ENCODE measurements around the gene EPHB4. TPM values are rescaled to one million over a fixed set of nuclear protein-coding genes. Genes with fewer than 3 reads are reported as not detected.
A peak's percentile ranks its signal among the peaks of the same experiment; 100 is the strongest.

The EPHB4 gene
- total and polyA plus RNA-seq, 2 experiments from 2014 or later: 23.3 to 164 TPM

DNA sequence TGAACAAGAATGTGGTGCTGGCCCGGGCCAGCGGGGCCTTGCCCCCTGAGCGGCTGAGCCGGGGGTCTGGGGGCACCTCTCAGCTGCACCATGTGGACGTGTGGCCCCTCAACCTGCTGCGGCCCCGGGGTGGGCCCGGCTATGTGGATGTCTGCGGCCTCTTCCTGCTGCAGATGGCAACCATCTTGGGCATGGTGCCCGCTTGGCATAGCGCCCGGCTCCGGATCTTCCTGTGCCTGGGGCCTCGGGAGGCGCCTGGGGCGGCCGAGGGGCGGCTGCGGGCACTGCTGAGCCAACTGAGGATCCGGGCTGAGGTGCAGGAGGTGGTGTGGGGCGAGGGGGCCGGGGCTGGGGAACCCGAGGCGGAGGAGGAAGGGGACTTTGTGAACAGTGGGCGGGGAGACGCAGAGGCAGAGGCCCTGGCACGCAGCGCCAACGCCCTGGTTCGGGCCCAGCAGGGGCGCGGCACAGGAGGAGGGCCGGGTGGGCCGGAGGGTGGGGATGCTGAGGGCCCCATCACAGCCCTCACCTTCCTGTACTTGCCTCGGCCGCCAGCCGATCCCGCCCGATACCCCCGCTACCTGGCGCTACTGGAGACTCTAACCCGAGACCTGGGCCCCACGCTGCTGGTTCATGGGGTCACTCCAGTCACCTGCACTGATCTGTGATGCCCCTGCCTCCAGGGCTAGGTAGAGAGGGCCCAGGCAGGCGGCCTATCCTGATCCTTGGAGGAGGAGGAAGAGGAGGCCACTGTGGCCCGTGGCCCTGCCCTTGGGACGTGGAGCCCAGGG lies 38.8 kb upstream of the EPHB4 start:
- H3K9me3 Mint-ChIP-seq: no peaks in the 10 kb centered on the region; the same call in 2 of the 3 replicates
- H3K36me3 Mint-ChIP-seq (ENCODE audit: low read depth): peaks cover 54% of the 10 kb centered on the region
- Histone ChIP-seq H3K4me2 (peak overlapping the region; percentile 91), H3K36me3 (ENCODE audit: insufficient read depth) (peaks cover 6% of the 10 kb centered on the region; the same call in 1 of the 2 replicates), H3K79me2 (replicated peaks; ENCODE audit: insufficient read depth) (peaks cover 18% of the 10 kb centered on the region), H2AFZ (no peak overlapping the region), H3K9me2 (ENCODE audit: insufficient read depth) (no peaks in the 10 kb centered on the region), H3K27me3 (ENCODE audit: insufficient read depth) (no peaks in the 10 kb centered on the region), H3F3A (replicated peaks; ENCODE audit: low read depth) (peaks cover 13% of the 10 kb centered on the region; the same call in 1 of the 2 replicates), H3K27ac (ENCODE audit: low read depth) (peak overlapping the region; percentile 97), H3K4me3 (no peak overlapping the region; the same call in 1 of the 2 replicates), H4K20me1 (replicated peaks; ENCODE audit: insufficient read depth) (0 out of 2 replicates have a peak, but pooled peaks cover 3% of the 10 kb centered on the region), H3K4me1 (ENCODE audit: insufficient read depth) (peaks cover 11% of the 10 kb centered on the region)
- DNase-seq (ENCODE audit: low spot score): peak; percentile 27
- peak; percentile 18 for ATAC-seq
- peaks cover 14% of the 10 kb centered on the region; the same call in 2 of the 3 replicates for H3K4me1 Mint-ChIP-seq
- TF ChIP-seq ZNF331 (CRISPR knock-in tag; IDR thresholded peaks at IDR 0.05; ENCODE audit: low read depth) (no peak), POLR2AphosphoS5 (IDR thresholded peaks at IDR 0.05; ENCODE audit: low read depth) (no peak), JUNB (IDR thresholded peaks at IDR 0.05; ENCODE audit: unreplicated experiment) (no peak), CREB1 (CRISPR knock-in tag; IDR thresholded peaks at IDR 0.05; ENCODE audit: low read depth) (no peak), STAT1 (IDR thresholded peaks at IDR 0.05; ENCODE audit: unreplicated experiment) (no peak), REST (IDR thresholded peaks at IDR 0.05; ENCODE audit: unreplicated experiment) (no peak), EZH2 (IDR thresholded peaks at IDR 0.05; ENCODE audit: low read depth, unreplicated experiment) (no peak), NANOG (IDR thresholded peaks at IDR 0.05; ENCODE audit: borderline replicate concordance) (no peak), EZH2phosphoT487 (IDR thresholded peaks at IDR 0.05; ENCODE audit: unreplicated experiment) (no peak), ZNF114 (CRISPR knock-in tag; IDR thresholded peaks at IDR 0.05) (no peak)
- TF ChIP-seq, protein P1, sequence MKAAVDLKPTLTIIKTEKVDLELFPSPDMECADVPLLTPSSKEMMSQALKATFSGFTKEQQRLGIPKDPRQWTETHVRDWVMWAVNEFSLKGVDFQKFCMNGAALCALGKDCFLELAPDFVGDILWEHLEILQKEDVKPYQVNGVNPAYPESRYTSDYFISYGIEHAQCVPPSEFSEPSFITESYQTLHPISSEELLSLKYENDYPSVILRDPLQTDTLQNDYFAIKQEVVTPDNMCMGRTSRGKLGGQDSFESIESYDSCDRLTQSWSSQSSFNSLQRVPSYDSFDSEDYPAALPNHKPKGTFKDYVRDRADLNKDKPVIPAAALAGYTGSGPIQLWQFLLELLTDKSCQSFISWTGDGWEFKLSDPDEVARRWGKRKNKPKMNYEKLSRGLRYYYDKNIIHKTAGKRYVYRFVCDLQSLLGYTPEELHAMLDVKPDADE (IDR thresholded peaks at IDR 0.05): no peak
- H3K27ac Mint-ChIP-seq: peak overlapping the region; percentile 99
- peak overlapping the region; percentile 94; the same call in 1 of the 3 replicates for H3K4me3 Mint-ChIP-seq
- peaks cover 19% of the 10 kb centered on the region for H3K27me3 Mint-ChIP-seq (ENCODE audit: insufficient read depth, low read depth, poor library complexity)

Data from GM23338 (cell line).